Cardiac muscle cell (in vitro differentiated cells and primary cell): ENCODE data around the gene DGKG. TPM values are rescaled to one million over a fixed set of nuclear protein-coding genes. Genes with fewer than 3 reads are reported as not detected.
A peak's percentile ranks its signal among the peaks of the same experiment; 100 is the strongest.

Experiments
- DNase-seq, 2 donors: peaks; one replicate each; pipeline versions ENCODE4 v3.0.0 to v3.0.0-alpha.2; 2010 to 2017; ENCODE audit warnings: low read depth in 1 of 2, low spot score in 1 of 2
- H3K27ac ChIP-seq: fragments of 200-600 bp; sonication (generic); 2 replicates; pipeline ENCODE4 v1.5.1; 2016
- H3K27me3 ChIP-seq: fragments of 200-600 bp; sonication (generic); 2 replicates; pipeline ENCODE4 v1.6.0; 2016; ENCODE audit warnings: control low read depth
- H3K36me3 ChIP-seq: fragments of 200-600 bp; sonication (generic); 2 replicates; pipeline ENCODE4 v1.5.1; 2016; ENCODE audit warnings: control low read depth
- H3K4me1 ChIP-seq: fragments of 200-600 bp; sonication (generic); 2 replicates; pipeline ENCODE4 v1.8.1; 2017; ENCODE audit warnings: low read depth, mild to moderate bottlenecking, mixed run types
- H3K4me3 ChIP-seq: fragments of 200-600 bp; sonication (generic); 2 replicates; pipeline ENCODE4 v1.5.1; 2016; ENCODE audit warnings: mild to moderate bottlenecking
- H3K9me3 ChIP-seq: fragments of 200-600 bp; sonication (generic); 2 replicates; pipeline ENCODE4 v1.5.1; 2017; ENCODE audit warnings: low read depth, mild to moderate bottlenecking, control low read depth
- CTCF ChIP-seq: IDR thresholded peaks from 2 replicates; pipeline ENCODE4 v1.5.1; 2012; ENCODE audit warnings: low read depth, mild to moderate bottlenecking, low read length
- polyA plus RNA-seq: library from polyadenylated mRNA; unstranded; fragments of >200 nt; fragmentation: Nextera tagmentation; extraction: Ambion mirVana; gene quantifications from 2 replicates; pipeline ENCODE4 v1.2.1, GENCODE V29; 2016
- total RNA-seq: library from RNA; depleted of rRNA; stranded (reverse); fragments of >200 nt; gene quantifications from 2 replicates; pipeline ENCODE4 v1.2.3, GENCODE V29; 2016

Gene DGKG
- total and polyA plus RNA-seq, 2 experiments from 2014 or later = 0.15 TPM; not detected in 1

- no peaks in the 10 kb centered on the region for H3K36me3 ChIP-seq
- no peaks in the 10 kb centered on the region for H3K27me3 ChIP-seq
- no peak overlapping the region for H3K4me3 ChIP-seq
- no peak for TF ChIP-seq CTCF
- H3K9me3 ChIP-seq = no peaks in the 10 kb centered on the region
- H3K27ac ChIP-seq = no peak overlapping the region
- H3K4me1 ChIP-seq = no peaks in the 10 kb centered on the region
- no peak for DNase-seq
Observed at GRCh38 chr3:186275436-186275835, 86.6 kb downstream of the DGKG start.

GRCh38 chr3:186273586-186273985 lies 88.4 kb downstream of the DGKG start:
- Histone ChIP-seq H3K36me3 (no peaks in the 10 kb centered on the region), H3K27me3 (no peaks in the 10 kb centered on the region), H3K27ac (no peak overlapping the region), H3K9me3 (no peaks in the 10 kb centered on the region), H3K4me3 (no peak overlapping the region), H3K4me1 (no peaks in the 10 kb centered on the region)
- no peak for TF ChIP-seq CTCF
- no peak for DNase-seq

- DNase-seq = no peak
- H3K27me3 ChIP-seq = no peaks in the 10 kb centered on the region
- TF ChIP-seq CTCF = no peak
- no peaks in the 10 kb centered on the region for H3K4me1 ChIP-seq
- no peak overlapping the region for H3K4me3 ChIP-seq
- no peaks in the 10 kb centered on the region for H3K9me3 ChIP-seq
- no peaks in the 10 kb centered on the region for H3K36me3 ChIP-seq
- no peak overlapping the region for H3K27ac ChIP-seq
Observed at GRCh38 chr3:186270701-186271100, 91.3 kb downstream of the DGKG start.

- no peaks in the 10 kb centered on the region for H3K36me3 ChIP-seq
- no peak overlapping the region for H3K27ac ChIP-seq
- no peaks in the 10 kb centered on the region for H3K4me1 ChIP-seq
- H3K9me3 ChIP-seq = no peaks in the 10 kb centered on the region
- no peak overlapping the region for H3K4me3 ChIP-seq
- DNase-seq = peak in 1 of 2 donors; percentile 38
- H3K27me3 ChIP-seq = no peaks in the 10 kb centered on the region
- TF ChIP-seq CTCF = peak; percentile 37
Observed at GRCh38 chr3:186268616-186269448, 93.2 kb downstream of the DGKG start.

GRCh38 chr3:186267758-186268157 lies 94.3 kb downstream of the DGKG start:
- no peak overlapping the region for H3K4me3 ChIP-seq
- H3K36me3 ChIP-seq = no peaks in the 10 kb centered on the region
- no peak overlapping the region for H3K27ac ChIP-seq
- no peaks in the 10 kb centered on the region for H3K9me3 ChIP-seq
- no peak for TF ChIP-seq CTCF
- H3K4me1 ChIP-seq = no peaks in the 10 kb centered on the region
- DNase-seq = no peak
- H3K27me3 ChIP-seq = no peaks in the 10 kb centered on the region
